DND-41 (cell line): Measurements from ENCODE around the gene BCKDK.

Experiments
- EZH2 ChIP-seq: IDR thresholded peaks from 3 replicates; pipeline ENCODE4 v1.6.1; 2012; ENCODE audit warnings: borderline replicate concordance, low read depth, mild to moderate bottlenecking, moderate library complexity, low read length, inconsistent platforms; ENCODE audit not compliant: severe bottlenecking
- TF ChIP-seq, protein P1 (sequence below): IDR thresholded peaks from 2 replicates; pipeline ENCODE4 v1.5.1; 2012; ENCODE audit warnings: borderline replicate concordance, low read length, moderate library complexity, mild to moderate bottlenecking; ENCODE audit not compliant: poor library complexity, severe bottlenecking; ENCODE audit errors: extremely low read depth

DNA sequence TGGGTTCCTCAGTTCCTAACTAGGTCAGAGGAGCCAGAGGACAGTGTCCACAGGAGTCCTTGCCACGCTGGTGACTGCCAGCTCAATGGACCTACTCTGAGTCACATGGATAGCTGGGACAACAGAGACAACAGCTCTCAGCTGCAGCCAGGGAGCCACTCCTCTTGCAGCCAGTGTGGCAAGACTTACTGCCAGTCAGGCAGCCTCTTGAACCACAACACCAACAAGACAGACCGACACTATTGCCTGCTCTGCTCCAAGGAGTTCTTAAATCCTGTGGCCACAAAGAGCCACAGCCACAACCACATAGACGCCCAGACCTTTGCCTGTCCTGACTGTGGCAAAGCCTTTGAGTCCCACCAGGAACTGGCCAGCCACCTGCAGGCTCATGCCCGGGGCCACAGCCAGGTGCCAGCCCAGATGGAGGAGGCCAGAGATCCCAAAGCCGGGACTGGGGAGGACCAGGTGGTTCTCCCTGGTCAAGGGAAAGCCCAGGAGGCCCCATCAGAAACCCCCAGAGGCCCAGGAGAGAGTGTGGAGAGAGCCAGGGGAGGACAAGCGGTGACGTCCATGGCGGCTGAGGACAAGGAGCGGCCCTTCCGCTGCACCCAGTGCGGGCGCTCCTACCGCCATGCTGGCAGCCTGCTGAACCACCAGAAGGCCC, 27.3 kb upstream of the BCKDK start:
- TF ChIP-seq, protein P1, sequence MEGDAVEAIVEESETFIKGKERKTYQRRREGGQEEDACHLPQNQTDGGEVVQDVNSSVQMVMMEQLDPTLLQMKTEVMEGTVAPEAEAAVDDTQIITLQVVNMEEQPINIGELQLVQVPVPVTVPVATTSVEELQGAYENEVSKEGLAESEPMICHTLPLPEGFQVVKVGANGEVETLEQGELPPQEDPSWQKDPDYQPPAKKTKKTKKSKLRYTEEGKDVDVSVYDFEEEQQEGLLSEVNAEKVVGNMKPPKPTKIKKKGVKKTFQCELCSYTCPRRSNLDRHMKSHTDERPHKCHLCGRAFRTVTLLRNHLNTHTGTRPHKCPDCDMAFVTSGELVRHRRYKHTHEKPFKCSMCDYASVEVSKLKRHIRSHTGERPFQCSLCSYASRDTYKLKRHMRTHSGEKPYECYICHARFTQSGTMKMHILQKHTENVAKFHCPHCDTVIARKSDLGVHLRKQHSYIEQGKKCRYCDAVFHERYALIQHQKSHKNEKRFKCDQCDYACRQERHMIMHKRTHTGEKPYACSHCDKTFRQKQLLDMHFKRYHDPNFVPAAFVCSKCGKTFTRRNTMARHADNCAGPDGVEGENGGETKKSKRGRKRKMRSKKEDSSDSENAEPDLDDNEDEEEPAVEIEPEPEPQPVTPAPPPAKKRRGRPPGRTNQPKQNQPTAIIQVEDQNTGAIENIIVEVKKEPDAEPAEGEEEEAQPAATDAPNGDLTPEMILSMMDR, result no peak
- TF ChIP-seq EZH2, result no peak
